ENCODE results near the gene PNPLA7. TPM values are rescaled to one million over a fixed set of nuclear protein-coding genes. Genes with fewer than 3 reads are reported as not detected.

The PNPLA7 gene
- total and polyA plus RNA-seq, 2 of the 8 experiments (the other 6 are each of a cell fraction or from before 2014, with no cell fraction given), result 0.35 to 0.47 TPM

GRCh38 chr9:137496601-137497375, 53.4 kb downstream of the PNPLA7 start:
- Histone ChIP-seq H2BK5ac (ENCODE audit: low read depth, low read length) (no peak overlapping the region), H3K4ac (replicated peaks; ENCODE audit: insufficient read length, low read depth, low read length) (no peak overlapping the region), H2BK15ac (ENCODE audit: low read length) (no peak overlapping the region), H2BK20ac (ENCODE audit: low read length) (no peak overlapping the region), H3K18ac (ENCODE audit: extremely low read depth, low read length) (no peak overlapping the region), H4K8ac (ENCODE audit: extremely low read depth, insufficient read depth, low read length) (peak overlapping the region; percentile 89), H2AK5ac (ENCODE audit: low read depth, low read length) (no peak overlapping the region), H3K79me1 (ENCODE audit: low read depth, low read length) (no peaks in the 10 kb centered on the region), H3K36me3 (ENCODE audit: control insufficient read depth in 2 of 4, insufficient read depth in 4 of 4, low read length in 3 of 4) (no peaks in the 10 kb centered on the region), H3K23me2 (ENCODE audit: low read depth, low read length) (no peaks in the 10 kb centered on the region; the same call in 1 of the 2 replicates), H2AFZ (ENCODE audit: low read length) (no peak overlapping the region), H3K79me2 (ENCODE audit: control insufficient read depth in 1 of 2, insufficient read depth in 2 of 2, low read length in 2 of 2) (no peaks in the 10 kb centered on the region), H3K23ac (ENCODE audit: insufficient read length) (no peak overlapping the region), H3K4me2 (ENCODE audit: insufficient read depth in 1 of 2, low read depth in 2 of 2, low read length in 2 of 2) (no peak overlapping the region), H2BK12ac (ENCODE audit: low read depth, low read length) (no peak overlapping the region), H3K27me3 (replicated peaks in 1 of 4; ENCODE audit: control insufficient read depth in 3 of 4, extremely low read depth in 1 of 4, insufficient read depth in 3 of 4, low read length in 3 of 4) (no peaks in the 10 kb centered on the region; a peak in 1 of 7 replicates), H4K5ac (ENCODE audit: insufficient read length, low read depth, low read length) (no peak overlapping the region), H3K4me3 (ENCODE audit: extremely low read depth in 1 of 4, insufficient read depth in 2 of 4, low read depth in 3 of 4, low read length in 4 of 4) (no peak overlapping the region), H3K27ac (ENCODE audit: low read depth, low read length) (no peak overlapping the region), H3K4me1 (replicated peaks in 1 of 4; ENCODE audit: control insufficient read depth in 3 of 4, insufficient read depth in 4 of 4, low read length in 3 of 4) (no peaks in the 10 kb centered on the region), H4K20me1 (replicated peaks in 1 of 2; ENCODE audit: control insufficient read depth in 1 of 2, insufficient read depth in 2 of 2, low read length in 2 of 2) (peaks cover 0 to 7% of the 10 kb centered on the region in 2 experiments), H4K91ac (replicated peaks; ENCODE audit: insufficient read length, low read length) (no peak overlapping the region), H3K9ac (replicated peaks in 1 of 4; ENCODE audit: extremely low read depth in 1 of 4, low read depth in 3 of 4, low read length in 3 of 4) (no peak overlapping the region), H3K56ac (replicated peaks; ENCODE audit: insufficient read length, low read depth, low read length) (no peak overlapping the region), H3K14ac (ENCODE audit: insufficient read length) (no peak overlapping the region), H3K9me3 (ENCODE audit: insufficient read depth in 2 of 2, low read depth in 1 of 2, low read length in 1 of 2) (peaks cover 0 to 19% of the 10 kb centered on the region in 2 experiments; a peak in 1 of 4 replicates), H2BK120ac (replicated peaks; ENCODE audit: low read depth, low read length) (no peak overlapping the region)
- DNase-seq (ENCODE audit: low read depth in 1 of 2, low spot score in 2 of 2) (no peak), FAIRE-seq (no peak)
- CTCF ChIA-PET (ENCODE audit: partially characterized antibody), result interaction anchor here (1.3 to 1.4 kb wide), 2 partner anchors 10 to 18 kb away, joined by 3 to 4 read pairs; no protein-coding TSS in a partner anchor
- POLR2A ChIA-PET (ENCODE audit: partially characterized antibody), result interaction anchor here (0.7 kb wide), 1 partner anchor 185 kb away, joined by 3 read pairs; no protein-coding TSS in a partner anchor
- 91% methylated on average over 22 of the region's 27 CpGs; no CpG with 5 or more reads in 1 of the 2 experiments for WGBS, 2 experiments (ENCODE audit: extremely low coverage in 1 of 2, insufficient coverage in 1 of 2, insufficient read length in 1 of 2, insufficient replicate concordance in 2 of 2, low coverage in 1 of 2, low lambda C conversion rate in 2 of 2, missing lambda C conversion rate in 1 of 2)
- no peak for TF ChIP-seq KDM5A (IDR thresholded peaks at IDR 0.05; ENCODE audit: low read length)
- no peak for TF ChIP-seq GTF2F1 (IDR thresholded peaks at IDR 0.05; ENCODE audit: borderline replicate concordance, low read depth, low read length)
- no peak for TF ChIP-seq HDAC2 (IDR thresholded peaks at IDR 0.05; ENCODE audit: borderline replicate concordance in 1 of 2, low read depth in 2 of 2, low read length in 2 of 2)
- TF ChIP-seq USF2 (IDR thresholded peaks at IDR 0.05; ENCODE audit: low read length), result no peak
- no peak for TF ChIP-seq JUN (IDR thresholded peaks at IDR 0.05; ENCODE audit: low read depth, low read length)
- TF ChIP-seq SIX5 (IDR thresholded peaks at IDR 0.05; ENCODE audit: low read depth, low read length), result no peak
- no peak for TF ChIP-seq E2F6 (IDR thresholded peaks at IDR 0.05)
- no peak for TF ChIP-seq FOSL1 (IDR thresholded peaks at IDR 0.05; ENCODE audit: insufficient read depth, low read depth, low read length)
- no peak for TF ChIP-seq SUZ12 (IDR thresholded peaks at IDR 0.05; ENCODE audit: low read length)

Data from H1 (cell line).